ENCODE results near the gene PTPRM.

The PTPRM gene

GRCh38 chr18:8167673-8168072 lies 600.6 kb downstream of the PTPRM start:
- no peak for DNase-seq (ENCODE audit: low read depth in 2 of 2)

- DNase-seq (ENCODE audit: low read depth in 2 of 2): no peak
Measured at GRCh38 chr18:8169722-8170121, 602.6 kb downstream of the PTPRM start.

GRCh38 chr18:8174771-8175170 lies 607.7 kb downstream of the PTPRM start:
- no peak for DNase-seq (ENCODE audit: low read depth in 2 of 2)

GRCh38 chr18:8175501-8176061 lies 608.5 kb downstream of the PTPRM start:
- no peak for DNase-seq (ENCODE audit: low read depth in 2 of 2)

- no peak for DNase-seq (ENCODE audit: low read depth in 2 of 2)
Measured at GRCh38 chr18:8176109-8176508, 609.0 kb downstream of the PTPRM start.

- no peak for DNase-seq (ENCODE audit: low read depth in 2 of 2)
Measured at GRCh38 chr18:8176554-8176953, 609.4 kb downstream of the PTPRM start.

- no peak for DNase-seq (ENCODE audit: low read depth in 2 of 2)
Measured at GRCh38 chr18:8177330-8178016, 610.4 kb downstream of the PTPRM start.

- no peak for DNase-seq (ENCODE audit: low read depth in 2 of 2)
Measured at GRCh38 chr18:8186413-8186812, 619.3 kb downstream of the PTPRM start.

- DNase-seq (ENCODE audit: low read depth in 2 of 2): no peak
Measured at GRCh38 chr18:8188184-8188583, 621.1 kb downstream of the PTPRM start.

- no peak for DNase-seq (ENCODE audit: low read depth in 2 of 2)
Measured at GRCh38 chr18:8190980-8191379, 623.9 kb downstream of the PTPRM start.

- DNase-seq (ENCODE audit: low read depth in 2 of 2): no peak
Measured at GRCh38 chr18:8194431-8194830, 627.3 kb downstream of the PTPRM start.

GRCh38 chr18:8196238-8196637 lies 629.1 kb downstream of the PTPRM start:
- DNase-seq (ENCODE audit: low read depth in 2 of 2): no peak

- no peak for DNase-seq (ENCODE audit: low read depth in 2 of 2)
Measured at GRCh38 chr18:8197499-8197898, 630.4 kb downstream of the PTPRM start.

- DNase-seq (ENCODE audit: low read depth in 2 of 2): no peak
Measured at GRCh38 chr18:8207996-8208395, 640.9 kb downstream of the PTPRM start.

GRCh38 chr18:8208716-8209115 lies 641.6 kb downstream of the PTPRM start:
- DNase-seq (ENCODE audit: low read depth in 2 of 2): no peak

- DNase-seq (ENCODE audit: low read depth in 2 of 2): no peak
Measured at GRCh38 chr18:8212896-8213780, 646.0 kb downstream of the PTPRM start.

GRCh38 chr18:8215741-8216140 lies 648.6 kb downstream of the PTPRM start:
- DNase-seq (ENCODE audit: low read depth in 2 of 2): no peak

GRCh38 chr18:8217051-8217564 lies 650.0 kb downstream of the PTPRM start:
- DNase-seq (ENCODE audit: low read depth in 2 of 2): no peak

GRCh38 chr18:8218197-8218596 lies 651.1 kb downstream of the PTPRM start:
- DNase-seq (ENCODE audit: low read depth in 2 of 2): no peak

GRCh38 chr18:8221452-8221851 lies 654.3 kb downstream of the PTPRM start:
- DNase-seq (ENCODE audit: low read depth in 2 of 2): no peak

- DNase-seq (ENCODE audit: low read depth in 2 of 2): no peak
Measured at GRCh38 chr18:8224576-8224975, 657.5 kb downstream of the PTPRM start.

GRCh38 chr18:8229040-8229439 lies 661.9 kb downstream of the PTPRM start:
- DNase-seq (ENCODE audit: low read depth in 2 of 2): no peak

GRCh38 chr18:8229787-8230186 lies 662.7 kb downstream of the PTPRM start:
- DNase-seq (ENCODE audit: low read depth in 2 of 2): no peak
